ENCODE data around the gene ATP13A5. TPM values are rescaled to one million over a fixed set of nuclear protein-coding genes. Genes with fewer than 3 reads are reported as not detected.
A peak's percentile ranks its signal among the peaks of the same experiment; 100 is the strongest.

ATP13A5 gene
- total and polyA plus RNA-seq, 2 of the 8 experiments (the other 6 are each of a cell fraction or from before 2014, with no cell fraction given), result not detected

- H2BK15ac ChIP-seq (ENCODE audit: low read length), result no peak overlapping the region
- WGBS, 2 experiments (ENCODE audit: extremely low coverage in 1 of 2, insufficient coverage in 1 of 2, insufficient read length in 1 of 2, insufficient replicate concordance in 2 of 2, low coverage in 1 of 2, low lambda C conversion rate in 2 of 2, missing lambda C conversion rate in 1 of 2), result 83% methylated on average over 4 of the region's 4 CpGs; no CpG with 5 or more reads in 1 of the 2 experiments
- H3K14ac ChIP-seq (ENCODE audit: insufficient read length), result no peak overlapping the region
- peak overlapping the region; percentile 35 for H3K18ac ChIP-seq (ENCODE audit: extremely low read depth, low read length)
- no peaks in the 10 kb centered on the region for H3K9me3 ChIP-seq (ENCODE audit: insufficient read depth in 2 of 2, low read depth in 1 of 2, low read length in 1 of 2)
- H2BK120ac ChIP-seq (replicated peaks; ENCODE audit: low read depth, low read length), result no peak overlapping the region
- H2AFZ ChIP-seq (ENCODE audit: low read length), result no peak overlapping the region
- 0 out of 2 replicates have a peak overlapping the region, but pooled peaks have one; percentile 12 for H2BK5ac ChIP-seq (ENCODE audit: low read depth, low read length)
- ChIA-PET POLR2A (ENCODE audit: partially characterized antibody) (no interaction called here), CTCF (ENCODE audit: partially characterized antibody) (no interaction called here)
- no peak overlapping the region for H3K27ac ChIP-seq (ENCODE audit: low read depth, low read length)
- no peak overlapping the region for H2BK12ac ChIP-seq (ENCODE audit: low read depth, low read length)
- no peak overlapping the region for H3K4me3 ChIP-seq (ENCODE audit: extremely low read depth in 1 of 4, insufficient read depth in 2 of 4, low read depth in 3 of 4, low read length in 4 of 4)
- H2AK5ac ChIP-seq (ENCODE audit: low read depth, low read length), result no peak overlapping the region
- no peak overlapping the region for H3K9ac ChIP-seq (replicated peaks in 1 of 4; ENCODE audit: extremely low read depth in 1 of 4, low read depth in 3 of 4, low read length in 3 of 4)
- peaks cover 0 to 31% (median 19%) of the 10 kb centered on the region in 4 experiments for H3K4me1 ChIP-seq (replicated peaks in 1 of 4; ENCODE audit: control insufficient read depth in 3 of 4, insufficient read depth in 4 of 4, low read length in 3 of 4)
- H3K4ac ChIP-seq (replicated peaks; ENCODE audit: insufficient read length, low read depth, low read length), result no peak overlapping the region
- no peak overlapping the region for H3K56ac ChIP-seq (replicated peaks; ENCODE audit: insufficient read length, low read depth, low read length)
- H4K5ac ChIP-seq (ENCODE audit: insufficient read length, low read depth, low read length), result no peak overlapping the region
- H3K36me3 ChIP-seq (ENCODE audit: control insufficient read depth in 2 of 4, insufficient read depth in 4 of 4, low read length in 3 of 4), result no peaks in the 10 kb centered on the region
- no peaks in the 10 kb centered on the region for H3K23me2 ChIP-seq (ENCODE audit: low read depth, low read length)
- H3K27me3 ChIP-seq (replicated peaks in 1 of 4; ENCODE audit: control insufficient read depth in 3 of 4, extremely low read depth in 1 of 4, insufficient read depth in 3 of 4, low read length in 3 of 4), result no peaks in the 10 kb centered on the region
- H4K8ac ChIP-seq (ENCODE audit: extremely low read depth, insufficient read depth, low read length), result no peak overlapping the region
- no peaks in the 10 kb centered on the region for H3K79me1 ChIP-seq (ENCODE audit: low read depth, low read length)
- H2BK20ac ChIP-seq (ENCODE audit: low read length), result no peak overlapping the region
- H3K79me2 ChIP-seq (ENCODE audit: control insufficient read depth in 1 of 2, insufficient read depth in 2 of 2, low read length in 2 of 2), result no peaks in the 10 kb centered on the region
- no peaks in the 10 kb centered on the region for H4K20me1 ChIP-seq (replicated peaks in 1 of 2; ENCODE audit: control insufficient read depth in 1 of 2, insufficient read depth in 2 of 2, low read length in 2 of 2)
- no peak overlapping the region for H3K23ac ChIP-seq (ENCODE audit: insufficient read length)
- FAIRE-seq, result peak; percentile 19
- peak overlapping the region; percentile 1 for H4K91ac ChIP-seq (replicated peaks; ENCODE audit: insufficient read length, low read length)
- DNase-seq (ENCODE audit: low read depth in 1 of 2, low spot score in 2 of 2), result no peak
- no peak overlapping the region for H3K4me2 ChIP-seq (ENCODE audit: insufficient read depth in 1 of 2, low read depth in 2 of 2, low read length in 2 of 2)
- TF ChIP-seq NANOG (IDR thresholded peaks at IDR 0.05; ENCODE audit: insufficient read depth, low read depth, low read length, poor library complexity, severe bottlenecking), result no peak
- TF ChIP-seq CREB1 (IDR thresholded peaks at IDR 0.05), result no peak
- TF ChIP-seq SIX5 (IDR thresholded peaks at IDR 0.05; ENCODE audit: low read depth, low read length), result no peak
- no peak for TF ChIP-seq EP300 (IDR thresholded peaks at IDR 0.05; ENCODE audit: borderline replicate concordance in 1 of 2, low read depth in 2 of 2, low read length in 2 of 2)
- TF ChIP-seq, protein P1, sequence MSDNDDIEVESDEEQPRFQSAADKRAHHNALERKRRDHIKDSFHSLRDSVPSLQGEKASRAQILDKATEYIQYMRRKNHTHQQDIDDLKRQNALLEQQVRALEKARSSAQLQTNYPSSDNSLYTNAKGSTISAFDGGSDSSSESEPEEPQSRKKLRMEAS (IDR thresholded peaks at IDR 0.05), result no peak
- no peak for TF ChIP-seq RFX5 (IDR thresholded peaks at IDR 0.05; ENCODE audit: borderline replicate concordance, low read depth, low read length)
- TF ChIP-seq FOSL1 (IDR thresholded peaks at IDR 0.05; ENCODE audit: insufficient read depth, low read depth, low read length), result no peak
- TF ChIP-seq SIN3A (conservative IDR thresholded peaks at IDR 0.05 in 1 of 2, IDR thresholded peaks at IDR 0.05 in 1 of 2; ENCODE audit: low read depth in 1 of 2, low read length in 2 of 2), result no peak
- no peak for TF ChIP-seq EGR1 (IDR thresholded peaks at IDR 0.05; ENCODE audit: borderline replicate concordance, low read depth, low read length)
- TF ChIP-seq SIRT6 (IDR thresholded peaks at IDR 0.05; ENCODE audit: low read length), result no peak
- TF ChIP-seq JUN (IDR thresholded peaks at IDR 0.05; ENCODE audit: low read depth, low read length), result no peak
- TF ChIP-seq BCL11A (IDR thresholded peaks at IDR 0.05; ENCODE audit: low read depth in 2 of 2, low read length in 2 of 2), result no peak
- no peak for TF ChIP-seq RNF2 (IDR thresholded peaks at IDR 0.05; ENCODE audit: borderline replicate concordance, low read depth, low read length, missing control alignments, poor library complexity, severe bottlenecking)
- TF ChIP-seq EZH2 (IDR thresholded peaks at IDR 0.05; ENCODE audit: low read depth, low read length, severe bottlenecking), result no peak
These were observed 147.9 kb downstream of the ATP13A5 start for GRCh38 chr3:193230610-193231009.
